Natural killer cell (primary cell): ENCODE measurements around the gene DNAJC18. TPM values are rescaled to one million over a fixed set of nuclear protein-coding genes. Genes with fewer than 3 reads are reported as not detected.

Experiments used
- ATAC-seq, 3 donors: fragments of 150-1000 bp in 2 of 3; fragments of 200-7000 bp in 1 of 3; cut with Tn5 transposase; 1 replicate in 1 of 3; 2 replicates in 2 of 3; pipeline ENCODE4 v1.10.0; 2021; ENCODE audit warnings: mild to moderate bottlenecking in 2 of 3, moderate library complexity in 2 of 3
- DNase-seq, 2 donors: peaks; one replicate each; pipeline versions ENCODE4 v3.0.0 to v3.0.0-alpha.2; 2013 to 2021; ENCODE audit warnings: mixed read lengths in 1 of 2
- H3K27ac ChIP-seq: one replicate; pipeline ENCODE4 v1.5.1; 2013; ENCODE audit warnings: mild to moderate bottlenecking, low read length
- H3K27me3 ChIP-seq: one replicate; pipeline ENCODE4 v1.6.1; 2013; ENCODE audit warnings: low read length; ENCODE audit not compliant: control insufficient read depth, insufficient read depth
- H3K36me3 ChIP-seq: one replicate; pipeline ENCODE4 v1.6.1; 2013; ENCODE audit warnings: low read length; ENCODE audit not compliant: control insufficient read depth, insufficient read depth
- H3K4me1 ChIP-seq: one replicate; pipeline ENCODE4 v1.6.1; 2013; ENCODE audit warnings: low read length; ENCODE audit not compliant: control insufficient read depth, insufficient read depth
- H3K4me3 ChIP-seq: one replicate; pipeline ENCODE4 v1.5.1; 2013; ENCODE audit warnings: low read length
- H3K9me3 ChIP-seq: one replicate; pipeline ENCODE4 v1.6.1; 2013; ENCODE audit warnings: low read length; ENCODE audit not compliant: control insufficient read depth, insufficient read depth
- H3K27ac Mint-ChIP-seq, 2 donors: one replicate each; pipeline ENCODE4 v1.8.0; 2022; ENCODE audit warnings: mild to moderate bottlenecking in 2 of 2, mixed read lengths in 2 of 2, moderate library complexity in 1 of 2
- H3K27me3 Mint-ChIP-seq, 2 donors: one replicate each; pipeline ENCODE4 v1.8.0; 2022; ENCODE audit warnings: low read depth in 2 of 2, mixed read lengths in 2 of 2
- H3K36me3 Mint-ChIP-seq: one replicate; pipeline ENCODE4 v1.8.0; 2022; ENCODE audit warnings: mixed read lengths
- H3K4me1 Mint-ChIP-seq, 2 donors: one replicate each; pipeline ENCODE4 v1.8.0; 2022; ENCODE audit warnings: mixed read lengths in 2 of 2
- H3K4me3 Mint-ChIP-seq: one replicate; pipeline ENCODE4 v1.8.0; 2022; ENCODE audit warnings: mild to moderate bottlenecking, moderate library complexity, mixed read lengths
- H3K9me3 Mint-ChIP-seq, 2 donors: one replicate each; pipeline ENCODE4 v1.8.0; 2022; ENCODE audit warnings: mixed read lengths in 2 of 2
- CTCF ChIP-seq: fragments of 200-600 bp; IDR thresholded peaks from one replicate; pipeline ENCODE4 v1.8.0; 2022; ENCODE audit warnings: antibody characterized with exemption
- WGBS: methylation state at CpG from one replicate; pipeline ENCODE4 v1.1.7; 2013; ENCODE audit warnings: missing lambda C conversion rate; ENCODE audit not compliant: insufficient coverage; 5-methylcytosine and 5-hydroxymethylcytosine counted together
- intact Hi-C: fragments of 100-400 bp; cut with micrococcal nuclease; formaldehyde crosslinking; loops from one replicate; pipeline ENCODE4 v1.14.2; 2022
- total RNA-seq, 4 donors: library from RNA; stranded (reverse); fragments of 120-200 nt in 1 of 4; gene quantifications; one replicate each; pipeline versions ENCODE4 v1.2.3 to v1.2.4, GENCODE V29; 2013 to 2022

DNAJC18 gene
- total RNA-seq, 3 donors from 2014 or later (not counting 1 experiment from before 2014, with no cell fraction given) = 2.9 to 4.9 (median 3.6) TPM

DNA sequence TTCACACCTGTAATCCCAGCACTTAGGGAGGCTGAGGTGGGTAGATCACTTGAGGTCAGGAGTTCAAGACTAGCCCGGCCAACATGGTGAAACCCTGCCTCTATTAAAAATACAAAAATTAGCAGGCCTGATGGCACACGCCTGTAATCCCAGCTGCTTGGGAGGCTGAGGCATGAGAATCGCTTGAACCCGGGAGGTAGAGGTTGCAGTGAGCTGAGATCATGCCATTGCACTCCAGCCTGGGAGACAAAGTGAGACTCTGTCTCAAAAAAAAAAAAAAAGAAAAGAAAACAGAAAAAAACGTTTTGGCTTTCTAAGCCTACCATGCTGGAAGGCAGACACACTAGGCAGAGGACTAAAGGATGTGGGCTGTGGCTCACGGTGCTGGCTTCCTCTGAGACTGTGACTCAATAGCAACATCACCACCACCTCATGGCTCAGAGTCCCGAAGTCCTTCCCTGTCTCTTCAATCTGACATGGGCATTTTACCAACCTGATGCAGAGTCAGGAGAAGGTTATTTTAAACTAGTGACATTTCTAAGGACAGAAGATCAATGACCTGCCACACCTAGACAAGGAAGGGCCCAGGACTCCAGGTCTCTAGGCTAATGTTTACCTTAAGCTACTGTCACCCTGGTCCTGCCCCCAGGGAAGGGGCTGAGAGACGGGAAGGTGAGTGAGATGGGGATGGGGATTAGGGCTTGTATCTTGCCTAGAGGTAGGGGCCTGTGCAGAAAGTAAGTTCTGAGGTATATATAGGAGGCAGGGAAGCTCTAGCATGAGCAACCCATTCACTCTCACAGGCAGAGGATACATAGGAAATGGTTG, 19.5 kb upstream of the DNAJC18 start:
- DNase-seq = peak; percentile 70 to 94
- TF ChIP-seq CTCF = no peak
- 26% methylated on average over 8 of the region's 8 CpGs for WGBS
- Mint-ChIP-seq H3K4me3 (peak overlapping the region; percentile 73), H3K9me3 (no peaks in the 10 kb centered on the region), H3K27me3 (no peaks in the 10 kb centered on the region), H3K27ac (peak overlapping the region; percentile 57 to 92), H3K36me3 (no peaks in the 10 kb centered on the region), H3K4me1 (peaks cover 33 to 59% of the 10 kb centered on the region in 2 donors)
- H3K4me3 ChIP-seq = no peak overlapping the region
- H3K36me3 ChIP-seq = no peaks in the 10 kb centered on the region
- no peaks in the 10 kb centered on the region for H3K27me3 ChIP-seq
- intact Hi-C loops = loop anchor here (1.0 to 10.0 kb wide), 3 partner anchors 24 to 256 kb away; partner anchors contain the start of genes SPATA24 and STING1
- H3K4me1 ChIP-seq = peaks cover 48% of the 10 kb centered on the region
- peak; percentile 85 to 91 (median 88) for ATAC-seq
- peak overlapping the region; percentile 61 for H3K27ac ChIP-seq
- H3K9me3 ChIP-seq = no peaks in the 10 kb centered on the region

GRCh38 chr5:139457653-139458306, 18.5 kb upstream of the DNAJC18 start:
- DNase-seq = peak in 1 of 2 donors; percentile 40
- intact Hi-C loops = loop anchor here (1.0 to 10.0 kb wide), 3 partner anchors 25 to 257 kb away; partner anchors contain the start of genes SPATA24 and STING1
- H3K27ac Mint-ChIP-seq = peak overlapping the region; percentile 57 to 92

DNA sequence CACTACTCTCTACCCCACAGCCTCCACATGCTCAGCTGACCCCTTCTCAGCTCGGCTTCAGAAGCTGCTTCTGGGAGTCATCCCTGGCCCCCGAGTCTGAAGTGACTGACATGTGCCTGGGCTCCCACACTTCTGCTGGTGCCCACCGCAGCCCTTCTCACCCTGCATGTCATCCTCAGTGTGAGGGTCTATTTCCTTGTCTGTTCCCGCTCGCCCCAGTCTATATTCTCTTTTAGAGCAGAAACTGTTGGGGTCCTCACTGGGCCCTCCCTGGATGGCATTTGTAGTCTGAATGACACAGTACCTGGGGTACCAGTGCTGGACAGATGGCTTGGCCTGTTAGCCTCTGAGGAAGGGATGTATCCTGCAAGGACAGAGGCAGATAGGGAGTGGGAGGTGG, 17.9 kb upstream of the DNAJC18 start:
- H3K4me1 Mint-ChIP-seq = peaks cover 33 to 65% of the 10 kb centered on the region in 2 donors
- no peaks in the 10 kb centered on the region for H3K9me3 Mint-ChIP-seq
- WGBS = 96% methylated on average over 5 of the region's 5 CpGs
- Histone ChIP-seq H3K9me3 (no peaks in the 10 kb centered on the region), H3K27me3 (no peaks in the 10 kb centered on the region), H3K4me3 (no peak overlapping the region), H3K27ac (no peak overlapping the region), H3K4me1 (peaks cover 55% of the 10 kb centered on the region), H3K36me3 (no peaks in the 10 kb centered on the region)
- H3K27me3 Mint-ChIP-seq = no peaks in the 10 kb centered on the region
- DNase-seq (no peak), ATAC-seq (no peak)
- H3K36me3 Mint-ChIP-seq = no peaks in the 10 kb centered on the region
- peak overlapping the region; percentile 37 for H3K4me3 Mint-ChIP-seq
- intact Hi-C loops = loop anchor here (5.0 to 10.0 kb wide), 2 partner anchors 55 to 258 kb away; partner anchors contain the start of gene SPATA24
- no peak for TF ChIP-seq CTCF
- H3K27ac Mint-ChIP-seq = peak overlapping the region; percentile 57 to 92

More at GRCh38 chr5:139457653-139458306, 18.5 kb upstream of the DNAJC18 start:
- 72% methylated on average over 4 of the region's 5 CpGs for WGBS
- H3K4me3 Mint-ChIP-seq = peak overlapping the region; percentile 37
- no peaks in the 10 kb centered on the region for H3K36me3 Mint-ChIP-seq
- no peak for TF ChIP-seq CTCF
- no peaks in the 10 kb centered on the region for H3K9me3 ChIP-seq
- peaks cover 33 to 65% of the 10 kb centered on the region in 2 donors for H3K4me1 Mint-ChIP-seq
- H3K27me3 ChIP-seq = no peaks in the 10 kb centered on the region
- no peaks in the 10 kb centered on the region for H3K9me3 Mint-ChIP-seq
- H3K4me1 ChIP-seq = peaks cover 52% of the 10 kb centered on the region
- no peaks in the 10 kb centered on the region for H3K27me3 Mint-ChIP-seq
- no peaks in the 10 kb centered on the region for H3K36me3 ChIP-seq
- no peak for ATAC-seq
- H3K27ac ChIP-seq = peak overlapping the region; percentile 61
- H3K4me3 ChIP-seq = no peak overlapping the region
